ENCODE measurements around the gene FGD4.

FGD4 gene

DNA sequence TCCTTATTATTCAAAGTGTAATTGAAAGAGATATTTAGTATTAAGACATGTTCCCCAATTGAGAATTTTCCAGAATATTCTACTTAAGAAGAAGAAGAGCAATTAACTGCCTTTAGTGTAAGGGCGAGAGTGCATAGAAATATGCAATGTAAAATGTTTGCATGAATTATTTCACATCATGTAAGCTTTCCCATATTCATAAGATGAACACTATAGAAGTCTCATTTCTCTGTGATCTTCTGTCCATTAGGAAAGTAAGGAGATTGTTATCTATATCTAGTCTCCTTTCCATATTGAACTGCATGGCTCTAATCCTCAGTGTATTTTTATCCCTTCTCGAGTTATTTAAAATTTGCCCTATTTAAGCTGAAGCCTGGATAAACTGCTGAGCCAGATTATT, 17.1 kb upstream of the FGD4 start:
- no peaks in the 10 kb centered on the region for H3K9me3 ChIP-seq (ENCODE audit: insufficient read depth, low read length, severe bottlenecking)
- no peaks in the 10 kb centered on the region for H3K4me1 ChIP-seq (ENCODE audit: insufficient read depth, low read length)
- no peaks in the 10 kb centered on the region for H3K27me3 ChIP-seq (ENCODE audit: insufficient read depth, low read length, poor library complexity)
- H3K36me3 ChIP-seq (ENCODE audit: insufficient read depth, low read length) = no peaks in the 10 kb centered on the region
- H3K4me3 ChIP-seq (ENCODE audit: low read depth in 1 of 2, low read length in 2 of 2) = no peak overlapping the region
- H4K20me1 ChIP-seq (ENCODE audit: insufficient read depth, low read length) = no peaks in the 10 kb centered on the region
- TF ChIP-seq, protein P1, sequence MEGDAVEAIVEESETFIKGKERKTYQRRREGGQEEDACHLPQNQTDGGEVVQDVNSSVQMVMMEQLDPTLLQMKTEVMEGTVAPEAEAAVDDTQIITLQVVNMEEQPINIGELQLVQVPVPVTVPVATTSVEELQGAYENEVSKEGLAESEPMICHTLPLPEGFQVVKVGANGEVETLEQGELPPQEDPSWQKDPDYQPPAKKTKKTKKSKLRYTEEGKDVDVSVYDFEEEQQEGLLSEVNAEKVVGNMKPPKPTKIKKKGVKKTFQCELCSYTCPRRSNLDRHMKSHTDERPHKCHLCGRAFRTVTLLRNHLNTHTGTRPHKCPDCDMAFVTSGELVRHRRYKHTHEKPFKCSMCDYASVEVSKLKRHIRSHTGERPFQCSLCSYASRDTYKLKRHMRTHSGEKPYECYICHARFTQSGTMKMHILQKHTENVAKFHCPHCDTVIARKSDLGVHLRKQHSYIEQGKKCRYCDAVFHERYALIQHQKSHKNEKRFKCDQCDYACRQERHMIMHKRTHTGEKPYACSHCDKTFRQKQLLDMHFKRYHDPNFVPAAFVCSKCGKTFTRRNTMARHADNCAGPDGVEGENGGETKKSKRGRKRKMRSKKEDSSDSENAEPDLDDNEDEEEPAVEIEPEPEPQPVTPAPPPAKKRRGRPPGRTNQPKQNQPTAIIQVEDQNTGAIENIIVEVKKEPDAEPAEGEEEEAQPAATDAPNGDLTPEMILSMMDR (IDR thresholded peaks at IDR 0.05; ENCODE audit: borderline replicate concordance, extremely low read depth, low read length, poor library complexity, severe bottlenecking) = no peak
- no peak for TF ChIP-seq EZH2 (IDR thresholded peaks at IDR 0.05; ENCODE audit: borderline replicate concordance, low read depth, low read length, severe bottlenecking)
- H2AFZ ChIP-seq (ENCODE audit: low read depth, low read length) = no peak overlapping the region
- no peak overlapping the region for H3K27ac ChIP-seq (ENCODE audit: low read length)
- no peak overlapping the region for H3K9ac ChIP-seq (ENCODE audit: low read depth, low read length)
- no peak overlapping the region for H3K4me2 ChIP-seq (ENCODE audit: insufficient read depth, low read length)
- no peak for ATAC-seq (ENCODE audit: insufficient read depth, low read depth)
- DNase-seq = no peak
- no peaks in the 10 kb centered on the region for H3K79me2 ChIP-seq (ENCODE audit: insufficient read depth, low read length)

- no peak for TF ChIP-seq EZH2 (IDR thresholded peaks at IDR 0.05; ENCODE audit: borderline replicate concordance, low read depth, low read length, severe bottlenecking)
- ATAC-seq (ENCODE audit: insufficient read depth, low read depth) (no peak), DNase-seq (no peak)
- H3K4me1 ChIP-seq (ENCODE audit: insufficient read depth, low read length) = no peaks in the 10 kb centered on the region
- no peak overlapping the region for H3K4me3 ChIP-seq (ENCODE audit: low read depth in 1 of 2, low read length in 2 of 2)
- no peaks in the 10 kb centered on the region for H3K9me3 ChIP-seq (ENCODE audit: insufficient read depth, low read length, severe bottlenecking)
- no peaks in the 10 kb centered on the region for H3K79me2 ChIP-seq (ENCODE audit: insufficient read depth, low read length)
- no peak overlapping the region for H2AFZ ChIP-seq (ENCODE audit: low read depth, low read length)
- no peak overlapping the region for H3K27ac ChIP-seq (ENCODE audit: low read length)
- H3K4me2 ChIP-seq (ENCODE audit: insufficient read depth, low read length) = no peak overlapping the region
- no peaks in the 10 kb centered on the region for H4K20me1 ChIP-seq (ENCODE audit: insufficient read depth, low read length)
- no peaks in the 10 kb centered on the region for H3K36me3 ChIP-seq (ENCODE audit: insufficient read depth, low read length)
- no peaks in the 10 kb centered on the region for H3K27me3 ChIP-seq (ENCODE audit: insufficient read depth, low read length, poor library complexity)
- no peak overlapping the region for H3K9ac ChIP-seq (ENCODE audit: low read depth, low read length)
These were observed 8.7 kb upstream of the FGD4 start for GRCh38 chr12:32390572-32391219.

DNA sequence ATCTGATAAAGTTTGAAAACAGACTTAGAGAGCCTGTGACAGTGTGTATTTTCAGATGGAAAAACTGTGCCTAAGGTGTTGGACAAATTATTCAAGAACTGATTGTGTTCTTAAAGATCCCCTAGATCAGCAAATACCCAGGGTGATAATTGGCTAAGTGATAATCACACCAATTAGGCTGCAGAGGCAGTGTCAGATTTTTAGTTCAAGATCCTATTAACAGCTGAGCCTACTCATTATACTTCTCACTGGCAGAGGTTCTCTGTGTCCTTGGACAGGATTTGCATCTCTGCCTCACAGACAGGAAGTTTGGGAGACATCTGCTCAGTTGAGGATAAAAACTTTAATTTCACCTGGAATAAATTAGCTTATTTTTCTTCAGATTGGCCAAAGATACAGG, 4.3 kb upstream of the FGD4 start:
- Histone ChIP-seq H3K9ac (ENCODE audit: low read depth, low read length) (no peak overlapping the region), H3K4me1 (ENCODE audit: insufficient read depth, low read length) (peaks cover 12% of the 10 kb centered on the region), H3K79me2 (ENCODE audit: insufficient read depth, low read length) (no peaks in the 10 kb centered on the region), H3K4me3 (ENCODE audit: low read depth in 1 of 2, low read length in 2 of 2) (no peak overlapping the region), H3K27ac (ENCODE audit: low read length) (no peak overlapping the region), H3K9me3 (ENCODE audit: insufficient read depth, low read length, severe bottlenecking) (no peaks in the 10 kb centered on the region), H3K4me2 (ENCODE audit: insufficient read depth, low read length) (no peak overlapping the region), H3K27me3 (ENCODE audit: insufficient read depth, low read length, poor library complexity) (peaks cover 15% of the 10 kb centered on the region), H3K36me3 (ENCODE audit: insufficient read depth, low read length) (no peaks in the 10 kb centered on the region), H2AFZ (ENCODE audit: low read depth, low read length) (no peak overlapping the region), H4K20me1 (ENCODE audit: insufficient read depth, low read length) (no peaks in the 10 kb centered on the region)
- ATAC-seq (ENCODE audit: insufficient read depth, low read depth) = no peak
- TF ChIP-seq, protein P1 (IDR thresholded peaks at IDR 0.05; ENCODE audit: borderline replicate concordance, extremely low read depth, low read length, poor library complexity, severe bottlenecking) = no peak
- TF ChIP-seq EZH2 (IDR thresholded peaks at IDR 0.05; ENCODE audit: borderline replicate concordance, low read depth, low read length, severe bottlenecking) = no peak
- no peak for DNase-seq

DNA sequence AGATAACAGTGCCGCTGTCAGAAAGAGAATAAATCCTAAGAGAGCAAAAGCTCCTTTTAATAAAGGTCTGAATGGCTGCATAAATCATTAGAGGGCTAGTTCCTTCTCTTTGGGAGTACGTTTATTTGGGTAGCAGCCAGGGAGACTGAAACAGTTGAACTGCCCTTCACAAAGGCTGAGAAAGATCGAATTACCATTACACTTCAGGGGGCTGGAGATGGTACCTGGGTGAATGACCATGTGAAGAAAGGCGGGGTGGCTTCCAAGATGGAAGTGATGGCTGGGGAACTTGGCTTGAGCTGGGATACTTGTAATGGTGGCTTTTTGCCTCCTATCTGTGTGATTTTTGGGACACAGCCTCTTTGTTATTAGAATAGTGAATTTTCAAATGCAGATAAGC, 1.7 kb upstream of the FGD4 start:
- H2AFZ ChIP-seq (ENCODE audit: low read depth, low read length) = no peak overlapping the region
- no peak overlapping the region for H3K27ac ChIP-seq (ENCODE audit: low read length)
- H3K36me3 ChIP-seq (ENCODE audit: insufficient read depth, low read length) = no peaks in the 10 kb centered on the region
- peaks cover 14% of the 10 kb centered on the region for H3K4me1 ChIP-seq (ENCODE audit: insufficient read depth, low read length)
- DNase-seq = no peak
- H4K20me1 ChIP-seq (ENCODE audit: insufficient read depth, low read length) = no peaks in the 10 kb centered on the region
- TF ChIP-seq EZH2 (IDR thresholded peaks at IDR 0.05; ENCODE audit: borderline replicate concordance, low read depth, low read length, severe bottlenecking) = no peak
- TF ChIP-seq, protein P1 (IDR thresholded peaks at IDR 0.05; ENCODE audit: borderline replicate concordance, extremely low read depth, low read length, poor library complexity, severe bottlenecking) = no peak
- H3K4me2 ChIP-seq (ENCODE audit: insufficient read depth, low read length) = no peak overlapping the region
- H3K9ac ChIP-seq (ENCODE audit: low read depth, low read length) = no peak overlapping the region
- no peak overlapping the region for H3K4me3 ChIP-seq (ENCODE audit: low read depth in 1 of 2, low read length in 2 of 2)
- peaks cover 21% of the 10 kb centered on the region for H3K27me3 ChIP-seq (ENCODE audit: insufficient read depth, low read length, poor library complexity)
- no peak for ATAC-seq (ENCODE audit: insufficient read depth, low read depth)
- H3K9me3 ChIP-seq (ENCODE audit: insufficient read depth, low read length, severe bottlenecking) = no peaks in the 10 kb centered on the region
- no peaks in the 10 kb centered on the region for H3K79me2 ChIP-seq (ENCODE audit: insufficient read depth, low read length)
